Smooth muscle cell (in vitro differentiated cells): ENCODE data around the gene MEF2B. TPM values are rescaled to one million over a fixed set of nuclear protein-coding genes. Genes with fewer than 3 reads are reported as not detected.
A peak's percentile ranks its signal among the peaks of the same experiment; 100 is the strongest.
"Not testable (repeated sequence)": the region's sequence is repeated elsewhere in the genome, so short reads cannot be mapped to it uniquely, and the experiment has no call there.

Experiments used
- DNase-seq: peaks from one replicate; lab custom pipeline; 2025; ENCODE audit not compliant: unreplicated experiment; lab: John Stamatoyannopoulos, UW
- H2AFZ ChIP-seq: fragments of 200-600 bp; sonication (generic); 2 replicates; pipeline ENCODE4 v1.6.0; 2016; ENCODE audit warnings: antibody characterized with exemption, low read depth, mild to moderate bottlenecking
- H3F3A ChIP-seq: fragments of 200-600 bp; sonication (generic); 2 replicates; pipeline ENCODE4 v1.6.0; 2017; ENCODE audit warnings: antibody characterized with exemption, low read depth
- H3K27ac ChIP-seq: fragments of 200-600 bp; sonication (generic); 2 replicates; pipeline ENCODE4 v1.5.1; 2016; ENCODE audit warnings: low read depth, mild to moderate bottlenecking
- H3K27me3 ChIP-seq: fragments of 200-600 bp; sonication (generic); 2 replicates; pipeline ENCODE4 v1.6.1; 2016; ENCODE audit warnings: low read depth, mild to moderate bottlenecking
- H3K36me3 ChIP-seq: fragments of 200-600 bp; sonication (generic); 2 replicates; pipeline ENCODE4 v1.5.1; 2016; ENCODE audit warnings: low read depth
- H3K4me1 ChIP-seq: fragments of 200-600 bp; sonication (generic); 2 replicates; pipeline ENCODE4 v1.5.1; 2016; ENCODE audit warnings: low read depth
- H3K4me2 ChIP-seq: fragments of 200-600 bp; sonication (generic); 2 replicates; pipeline ENCODE4 v1.6.0; 2016; ENCODE audit warnings: mild to moderate bottlenecking
- H3K4me3 ChIP-seq: fragments of 200-600 bp; sonication (generic); 2 replicates; pipeline ENCODE4 v1.5.1; 2016; ENCODE audit warnings: mild to moderate bottlenecking
- H3K79me2 ChIP-seq: fragments of 200-600 bp; sonication (generic); 2 replicates; pipeline ENCODE4 v1.6.0; 2016; ENCODE audit warnings: low read depth, mild to moderate bottlenecking
- H3K9ac ChIP-seq: fragments of 200-600 bp; sonication (generic); 2 replicates; pipeline ENCODE4 v1.6.0; 2016; ENCODE audit warnings: low read depth
- H3K9me3 ChIP-seq: fragments of 200-600 bp; sonication (generic); replicated peaks from 2 replicates; pipeline ENCODE4 v1.5.1; 2016; ENCODE audit warnings: low read depth
- H4K20me1 ChIP-seq: fragments of 200-600 bp; sonication (generic); 2 replicates; pipeline ENCODE4 v1.6.0; 2016; ENCODE audit warnings: low read depth
- WGBS: methylation state at CpG from one replicate; pipeline ENCODE4 v1.1.7; 2016; ENCODE audit warnings: low lambda C conversion rate; 5-methylcytosine and 5-hydroxymethylcytosine counted together
- polyA plus RNA-seq: library from polyadenylated mRNA; unstranded; fragments of >200 nt; fragmentation: Nextera tagmentation; extraction: Ambion mirVana; gene quantifications from 2 replicates; pipeline ENCODE4 v1.2.1, GENCODE V29; 2016
- total RNA-seq: library from RNA; depleted of rRNA; stranded (reverse); fragments of >200 nt; gene quantifications from 2 replicates; pipeline ENCODE4 v1.2.3, GENCODE V29; 2014
- TF ChIP-seq, protein P1 (sequence below): fragments of 200-600 bp; sonication (generic); IDR thresholded peaks from 2 replicates; pipeline ENCODE4 v1.5.1; 2017; ENCODE audit warnings: borderline replicate concordance, mild to moderate bottlenecking, antibody characterized with exemption; ENCODE audit not compliant: insufficient read depth, poor library complexity, severe bottlenecking

The MEF2B gene
- total and polyA plus RNA-seq, 2 experiments from 2014 or later = 2.9 TPM; not detected in 1

DNA sequence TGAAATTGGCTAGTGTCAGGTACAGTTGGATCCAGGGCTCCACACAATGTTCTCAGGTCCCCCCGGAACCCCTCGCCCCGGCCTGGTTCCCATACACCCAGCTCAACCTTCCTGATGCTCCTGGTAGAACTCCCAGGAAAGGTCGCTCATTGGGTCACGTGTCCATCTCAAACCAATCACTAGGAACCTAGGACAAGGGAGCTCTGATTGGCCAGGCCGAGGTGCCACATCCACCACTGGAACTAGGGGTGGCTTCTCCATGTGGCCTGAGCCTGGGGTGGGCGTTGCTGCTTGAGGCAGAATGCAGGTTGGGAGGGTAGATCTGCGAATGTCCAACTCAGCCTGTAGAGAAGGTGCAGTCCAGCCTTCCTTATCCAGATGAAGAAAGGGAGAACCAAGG lies 6.9 kb upstream of the MEF2B start:
- H3K9me3 ChIP-seq = no peaks in the 10 kb centered on the region
- H3K27ac ChIP-seq = no peak overlapping the region
- H3K79me2 ChIP-seq = no peaks in the 10 kb centered on the region
- H2AFZ ChIP-seq = no peak overlapping the region
- H3K27me3 ChIP-seq = no peaks in the 10 kb centered on the region
- no peaks in the 10 kb centered on the region for H3K4me1 ChIP-seq
- TF ChIP-seq, protein P1, sequence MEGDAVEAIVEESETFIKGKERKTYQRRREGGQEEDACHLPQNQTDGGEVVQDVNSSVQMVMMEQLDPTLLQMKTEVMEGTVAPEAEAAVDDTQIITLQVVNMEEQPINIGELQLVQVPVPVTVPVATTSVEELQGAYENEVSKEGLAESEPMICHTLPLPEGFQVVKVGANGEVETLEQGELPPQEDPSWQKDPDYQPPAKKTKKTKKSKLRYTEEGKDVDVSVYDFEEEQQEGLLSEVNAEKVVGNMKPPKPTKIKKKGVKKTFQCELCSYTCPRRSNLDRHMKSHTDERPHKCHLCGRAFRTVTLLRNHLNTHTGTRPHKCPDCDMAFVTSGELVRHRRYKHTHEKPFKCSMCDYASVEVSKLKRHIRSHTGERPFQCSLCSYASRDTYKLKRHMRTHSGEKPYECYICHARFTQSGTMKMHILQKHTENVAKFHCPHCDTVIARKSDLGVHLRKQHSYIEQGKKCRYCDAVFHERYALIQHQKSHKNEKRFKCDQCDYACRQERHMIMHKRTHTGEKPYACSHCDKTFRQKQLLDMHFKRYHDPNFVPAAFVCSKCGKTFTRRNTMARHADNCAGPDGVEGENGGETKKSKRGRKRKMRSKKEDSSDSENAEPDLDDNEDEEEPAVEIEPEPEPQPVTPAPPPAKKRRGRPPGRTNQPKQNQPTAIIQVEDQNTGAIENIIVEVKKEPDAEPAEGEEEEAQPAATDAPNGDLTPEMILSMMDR = no peak
- 86% methylated on average over 8 of the region's 8 CpGs for WGBS
- H3K4me2 ChIP-seq = no peak overlapping the region
- no peak for DNase-seq
- H3K36me3 ChIP-seq = no peaks in the 10 kb centered on the region
- no peak overlapping the region for H3K4me3 ChIP-seq
- H3F3A ChIP-seq = no peaks in the 10 kb centered on the region
- H3K9ac ChIP-seq = no peak overlapping the region
- H4K20me1 ChIP-seq = no peaks in the 10 kb centered on the region

DNA sequence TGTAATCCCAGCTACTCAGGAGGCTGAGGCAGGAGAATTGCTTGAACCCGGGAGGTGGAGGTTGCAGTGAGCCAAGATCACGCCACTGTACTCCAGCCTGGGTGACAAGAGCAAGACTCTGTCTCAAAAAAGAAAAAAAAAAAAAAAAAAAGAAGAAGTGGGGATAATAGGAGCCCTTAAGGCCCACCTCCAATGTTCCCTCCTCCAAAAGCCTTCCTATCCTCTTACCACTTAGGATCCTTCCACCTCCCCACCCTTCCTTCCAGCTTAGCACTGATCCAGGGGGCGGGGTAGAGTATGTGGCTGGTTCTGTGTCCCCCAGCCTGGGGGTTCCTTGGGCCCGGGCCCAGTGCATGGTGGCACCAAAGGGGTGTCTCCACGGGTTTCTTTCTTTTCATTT lies 3.2 kb upstream of the MEF2B start:
- H3K27ac ChIP-seq, H2AFZ ChIP-seq, H3F3A ChIP-seq, H3K9ac ChIP-seq, H3K4me1 ChIP-seq, H3K4me2 ChIP-seq, H3K9me3 ChIP-seq, DNase-seq, H3K36me3 ChIP-seq, H3K79me2 ChIP-seq, H3K27me3 ChIP-seq, H3K4me3 ChIP-seq: not testable (repeated sequence)
- 94% methylated on average over 5 of the region's 5 CpGs for WGBS
- H4K20me1 ChIP-seq = peaks cover 11% of the 10 kb centered on the region

DNA sequence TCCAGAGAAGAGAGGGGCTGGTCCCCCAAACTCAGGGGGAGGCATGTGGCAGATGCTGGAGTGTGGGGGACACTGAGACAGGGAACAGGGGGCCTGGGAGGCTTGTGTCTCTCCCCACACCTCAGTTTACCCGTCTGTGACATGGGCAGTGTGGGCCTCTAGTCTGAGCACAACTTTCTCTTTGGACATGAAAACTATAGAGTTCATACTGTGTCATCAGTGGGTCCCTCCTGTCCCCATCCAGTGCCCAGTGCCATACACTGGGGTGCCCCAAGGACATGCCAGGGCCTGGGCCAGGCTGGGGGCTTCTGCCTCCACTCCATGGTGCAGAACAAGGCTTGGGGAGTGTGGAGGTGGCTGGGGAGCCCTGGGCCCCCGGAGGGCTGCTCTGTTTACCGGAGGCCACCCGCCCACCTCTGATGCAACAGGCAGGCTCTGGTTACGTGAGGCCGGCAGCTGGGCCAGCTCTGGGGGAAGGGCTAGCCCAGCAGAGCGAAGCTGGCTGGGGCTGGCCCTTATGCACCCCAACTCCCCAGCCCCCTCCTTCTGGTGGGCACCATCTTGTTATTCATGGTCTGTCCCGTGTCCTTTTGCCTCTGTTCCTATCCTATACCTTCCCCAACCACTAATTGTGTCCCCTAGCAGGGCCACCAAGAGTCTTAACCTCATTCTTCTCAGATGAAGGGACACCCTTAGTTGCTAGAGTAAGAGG lies 1.9 kb upstream of the MEF2B start:
- H3K9ac ChIP-seq = no peak overlapping the region
- DNase-seq = peak; percentile 7
- peaks cover 11% of the 10 kb centered on the region for H4K20me1 ChIP-seq
- H3F3A ChIP-seq = no peaks in the 10 kb centered on the region
- no peaks in the 10 kb centered on the region for H3K4me1 ChIP-seq
- H3K4me3 ChIP-seq = no peak overlapping the region
- H3K9me3 ChIP-seq = no peaks in the 10 kb centered on the region
- H3K79me2 ChIP-seq = no peaks in the 10 kb centered on the region
- H3K36me3 ChIP-seq = no peaks in the 10 kb centered on the region
- no peak overlapping the region for H3K27ac ChIP-seq
- no peaks in the 10 kb centered on the region for H3K27me3 ChIP-seq
- TF ChIP-seq, protein P1 = no peak
- 33% methylated on average over 8 of the region's 8 CpGs for WGBS
- H3K4me2 ChIP-seq = peak overlapping the region; percentile 69
- H2AFZ ChIP-seq = no peak overlapping the region

DNA sequence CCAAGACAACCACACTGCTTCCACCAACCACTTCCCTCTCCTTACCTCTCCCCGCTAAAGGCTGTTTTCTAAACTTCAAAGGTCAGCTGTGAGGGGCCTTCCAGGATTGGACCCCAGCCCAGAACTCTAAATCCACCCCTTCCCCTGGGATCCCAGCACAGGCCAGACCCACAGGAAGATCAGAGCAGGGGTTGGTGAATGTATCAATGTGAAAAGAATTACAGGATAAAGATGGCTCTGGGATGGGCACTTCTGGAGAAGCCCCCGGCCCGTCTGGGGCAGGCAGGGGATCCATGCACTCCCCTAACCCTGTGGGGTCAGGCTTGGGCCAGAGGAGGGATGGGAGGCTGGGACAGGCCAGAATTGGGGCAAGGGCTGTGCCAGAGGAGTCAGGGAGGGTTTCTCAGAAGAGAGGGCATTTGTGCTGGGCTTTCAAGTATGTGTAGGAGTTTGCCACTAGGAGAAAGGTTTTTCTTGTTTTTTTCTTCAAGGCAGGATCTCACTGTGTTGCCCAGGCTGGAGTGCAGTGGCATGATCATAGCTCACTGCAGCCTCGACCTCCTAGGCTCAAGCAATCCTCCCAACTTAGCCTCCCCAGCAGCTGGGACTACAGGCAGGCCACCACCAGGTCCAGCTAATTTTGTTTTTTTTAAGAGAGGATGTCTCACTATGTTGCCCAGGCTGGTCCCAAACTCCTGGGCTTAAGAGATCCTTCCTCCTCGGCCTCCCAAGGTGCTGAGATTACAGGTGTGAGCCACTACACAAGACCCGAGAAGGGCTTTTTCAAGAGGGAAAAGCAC lies 1.0 kb upstream of the MEF2B start:
- peaks cover 11% of the 10 kb centered on the region for H4K20me1 ChIP-seq
- H3K4me2 ChIP-seq = peak overlapping the region; percentile 81
- no peak overlapping the region for H3K4me3 ChIP-seq
- H3K4me1 ChIP-seq = no peaks in the 10 kb centered on the region
- no peaks in the 10 kb centered on the region for H3K27me3 ChIP-seq
- H3F3A ChIP-seq = no peaks in the 10 kb centered on the region
- DNase-seq = no peak
- H3K36me3 ChIP-seq = no peaks in the 10 kb centered on the region
- H3K9ac ChIP-seq = no peak overlapping the region
- no peak overlapping the region for H2AFZ ChIP-seq
- H3K9me3 ChIP-seq = no peaks in the 10 kb centered on the region
- no peaks in the 10 kb centered on the region for H3K79me2 ChIP-seq
- 90% methylated on average over 6 of the region's 6 CpGs for WGBS
- TF ChIP-seq, protein P1 = no peak
- H3K27ac ChIP-seq = no peak overlapping the region
